ENCODE data around the gene SRSF4. TPM values are rescaled to one million over a fixed set of nuclear protein-coding genes. Genes with fewer than 3 reads are reported as not detected.

Gene SRSF4
- total and polyA plus RNA-seq, 2 donors (not counting 3 experiments of a cell fraction or from before 2014, with no cell fraction given): 45.6 to 108 TPM

- FAIRE-seq: no peak
- H4K20me1 ChIP-seq (replicated peaks; ENCODE audit: control insufficient read depth, extremely low read depth, insufficient read depth, low read length): no peaks in the 10 kb centered on the region
- POLR2A ChIA-PET: no interaction called here
Measured at GRCh38 chr1:29125788-29126187, 55.9 kb downstream of the SRSF4 start.

GRCh38 chr1:29125237-29125641, 56.5 kb downstream of the SRSF4 start:
- Histone ChIP-seq H3K36me3 (ENCODE audit: control insufficient read depth in 2 of 2, extremely low read depth in 1 of 2, insufficient read depth in 2 of 2, low read length in 2 of 2) (no peaks in the 10 kb centered on the region), H3K4me1 (ENCODE audit: control insufficient read depth, extremely low read depth, insufficient read depth, low read length) (peaks cover 23% of the 10 kb centered on the region), H3K4me2 (ENCODE audit: insufficient read depth, low read length) (peak overlapping the region; percentile 66), H3K9me1 (replicated peaks; ENCODE audit: control insufficient read depth, extremely low read depth, insufficient read depth, low read length) (no peaks in the 10 kb centered on the region), H3K4me3 (replicated peaks in 1 of 3; ENCODE audit: insufficient read depth in 1 of 3, low read depth in 1 of 3, low read length in 3 of 3) (peak overlapping the region in 1 of 3 experiments; percentile 42), H3K9ac (replicated peaks; ENCODE audit: extremely low read depth, insufficient read depth, low read length) (no peak overlapping the region), H3K27ac (ENCODE audit: insufficient read depth, low read depth, low read length) (no peak overlapping the region), H2AFZ (ENCODE audit: low read depth, low read length) (peak overlapping the region; percentile 96), H4K20me1 (replicated peaks; ENCODE audit: control insufficient read depth, extremely low read depth, insufficient read depth, low read length) (no peaks in the 10 kb centered on the region), H3K79me2 (ENCODE audit: control insufficient read depth, insufficient read depth, low read length) (no peaks in the 10 kb centered on the region), H3K9me3 (replicated peaks; ENCODE audit: control insufficient read depth, insufficient read depth, low read length) (no peaks in the 10 kb centered on the region), H3K27me3 (ENCODE audit: control insufficient read depth in 2 of 2, insufficient read depth in 2 of 2, low read length in 2 of 2) (peaks cover 0 to 14% of the 10 kb centered on the region in 2 experiments)
- CTCF ChIA-PET: interaction anchor here (0.6 to 2.2 kb wide), 4 partner anchors 8 to 77 kb away, joined by 3 to 11 read pairs (median 6); partner anchors contain the start of gene SRSF4
- intact Hi-C loops (cut with micrococcal nuclease): loop anchor here (2.0 kb wide), 1 partner anchor 78 kb away; no protein-coding TSS in a partner anchor
- POLR2A ChIA-PET: interaction anchor here (2.0 kb wide), 1 partner anchor 56 kb away, joined by 9 read pairs; the partner anchor contains the start of gene SRSF4
- DNase-seq (ENCODE audit: low read depth, low spot score) (no peak), FAIRE-seq (no peak)
- TF ChIP-seq MYC (IDR thresholded peaks at IDR 0.05; ENCODE audit: low read depth, low read length) (no peak), POLR2A (IDR thresholded peaks at IDR 0.05; ENCODE audit: low read depth, low read length) (peak; percentile 0)
- dilution Hi-C loops (cut with MboI; ENCODE audit: extremely low pct_ligation_motif_present, low sequenced_read_pairs): no loop called here
- BruUV-seq (replicated peaks): no TSS peak

More at GRCh38 chr1:29125788-29126187, 55.9 kb downstream of the SRSF4 start:
- Histone ChIP-seq H3K27ac (ENCODE audit: insufficient read depth, low read depth, low read length) (no peak overlapping the region), H2AFZ (ENCODE audit: low read depth, low read length) (no peak overlapping the region), H3K79me2 (ENCODE audit: control insufficient read depth, insufficient read depth, low read length) (no peaks in the 10 kb centered on the region), H3K4me3 (replicated peaks in 1 of 3; ENCODE audit: insufficient read depth in 1 of 3, low read depth in 1 of 3, low read length in 3 of 3) (no peak overlapping the region), H3K4me1 (ENCODE audit: control insufficient read depth, extremely low read depth, insufficient read depth, low read length) (peaks cover 23% of the 10 kb centered on the region), H3K9me3 (replicated peaks; ENCODE audit: control insufficient read depth, insufficient read depth, low read length) (no peaks in the 10 kb centered on the region), H3K9ac (replicated peaks; ENCODE audit: extremely low read depth, insufficient read depth, low read length) (no peak overlapping the region), H3K9me1 (replicated peaks; ENCODE audit: control insufficient read depth, extremely low read depth, insufficient read depth, low read length) (no peaks in the 10 kb centered on the region), H3K27me3 (ENCODE audit: control insufficient read depth in 2 of 2, insufficient read depth in 2 of 2, low read length in 2 of 2) (peaks cover 0 to 14% of the 10 kb centered on the region in 2 experiments), H3K36me3 (ENCODE audit: control insufficient read depth in 2 of 2, extremely low read depth in 1 of 2, insufficient read depth in 2 of 2, low read length in 2 of 2) (no peaks in the 10 kb centered on the region), H3K4me2 (ENCODE audit: insufficient read depth, low read length) (no peak overlapping the region)
- BruUV-seq (replicated peaks): no TSS peak
- dilution Hi-C loops (cut with MboI; ENCODE audit: extremely low pct_ligation_motif_present, low sequenced_read_pairs) (no loop called here), intact Hi-C loops (cut with micrococcal nuclease) (loop anchor here (2.0 kb wide), 1 partner anchor 77 kb away; no protein-coding TSS in a partner anchor)
- CTCF ChIA-PET: interaction anchor here (2.0 to 2.2 kb wide), 2 partner anchors 8 to 77 kb away, joined by 9 to 11 read pairs; no protein-coding TSS in a partner anchor
- TF ChIP-seq MAX (IDR thresholded peaks at IDR 0.05; ENCODE audit: insufficient read depth, insufficient read length) (no peak), FOS (IDR thresholded peaks at IDR 0.05; ENCODE audit: borderline replicate concordance, insufficient read depth, low read length) (no peak), EZH2 (IDR thresholded peaks at IDR 0.05; ENCODE audit: borderline replicate concordance, low read depth, low read length, severe bottlenecking) (no peak), JUN (IDR thresholded peaks at IDR 0.05; ENCODE audit: borderline replicate concordance, insufficient read depth, insufficient read length, low read depth) (no peak), POLR2A (IDR thresholded peaks at IDR 0.05; ENCODE audit: low read depth, low read length) (no peak), POLR2AphosphoS5 (IDR thresholded peaks at IDR 0.05; ENCODE audit: insufficient read depth, low read depth, low read length) (no peak)
- no peak for DNase-seq (ENCODE audit: low read depth, low spot score)
